ENCODE results near the gene C1orf210. TPM values are rescaled to one million over a fixed set of nuclear protein-coding genes. Genes with fewer than 3 reads are reported as not detected.

The C1orf210 gene
- total RNA-seq, 3 donors from 2014 or later = not detected

DNA sequence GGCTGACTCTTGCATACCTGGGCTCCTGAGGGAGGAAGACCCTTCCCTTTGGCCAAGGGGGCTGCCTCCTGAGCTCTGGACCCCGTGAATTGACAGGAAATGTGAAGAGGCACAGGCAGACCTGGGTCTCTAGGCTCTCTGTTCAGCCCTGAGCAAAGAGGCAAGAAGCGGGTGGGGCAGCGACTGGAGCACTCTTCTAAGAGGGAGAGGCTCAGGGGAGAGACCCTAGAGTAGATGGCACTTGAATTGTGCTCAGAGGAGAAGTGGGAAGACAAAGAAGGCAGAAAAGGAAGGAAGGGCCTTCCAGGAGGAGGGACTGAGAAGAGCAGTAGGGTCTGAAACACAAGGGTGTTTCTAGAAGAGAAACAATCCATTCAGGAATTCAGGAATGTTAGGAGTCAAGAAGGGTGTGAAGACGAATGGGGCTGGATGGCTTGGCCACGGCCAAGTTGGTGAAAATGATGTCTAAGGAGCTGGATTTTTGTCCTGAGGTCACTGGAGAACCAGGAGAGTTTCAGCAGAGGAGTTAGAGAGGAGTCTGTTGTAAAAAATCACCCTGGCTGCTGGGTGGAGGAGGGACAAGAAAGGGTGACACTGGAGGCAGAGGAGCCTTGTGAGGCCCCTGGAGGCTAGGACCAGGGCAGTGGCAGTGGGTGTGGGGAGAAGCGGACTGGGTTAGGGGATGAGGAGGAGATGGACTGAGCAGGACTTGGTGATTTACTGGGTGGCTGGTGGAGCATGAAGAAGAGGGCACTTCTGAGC lies 20.7 kb upstream of the C1orf210 start:
- ATAC-seq (no peak), DNase-seq (no peak)
- H3K9me3 Mint-ChIP-seq = no peaks in the 10 kb centered on the region
- no peaks in the 10 kb centered on the region for H3K36me3 Mint-ChIP-seq (ENCODE audit: insufficient read depth)
- peaks cover 2% of the 10 kb centered on the region for H3K27me3 Mint-ChIP-seq (ENCODE audit: low read depth)
- no peaks in the 10 kb centered on the region for H3K4me1 Mint-ChIP-seq (ENCODE audit: low read depth)
- no peak overlapping the region for H3K4me3 Mint-ChIP-seq

DNA sequence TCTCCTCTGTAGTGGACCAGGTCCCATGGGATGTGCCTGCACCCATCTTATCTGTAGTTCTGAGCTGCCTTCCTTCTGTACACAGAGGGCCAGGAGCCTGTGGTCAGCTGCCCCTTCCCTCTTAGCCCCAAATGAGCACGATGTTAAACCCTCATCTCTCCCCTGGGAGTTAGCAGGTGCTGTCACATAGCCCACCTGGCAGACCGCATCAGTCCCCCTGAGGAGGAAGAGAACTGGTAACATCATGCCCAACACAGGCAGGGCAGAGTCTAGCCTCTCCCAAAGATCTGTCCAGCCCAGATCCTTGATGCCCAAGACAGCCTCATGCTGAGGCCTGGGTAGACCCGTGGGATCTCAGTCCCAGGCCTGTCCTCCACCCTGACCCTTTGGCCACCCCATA lies 20.1 kb upstream of the C1orf210 start:
- DNase-seq = no peak
- no peak for ATAC-seq
- no peaks in the 10 kb centered on the region for H3K36me3 Mint-ChIP-seq (ENCODE audit: insufficient read depth)
- no peak overlapping the region for H3K4me3 Mint-ChIP-seq
- no peaks in the 10 kb centered on the region for H3K9me3 Mint-ChIP-seq
- H3K4me1 Mint-ChIP-seq (ENCODE audit: low read depth) = no peaks in the 10 kb centered on the region
- H3K27me3 Mint-ChIP-seq (ENCODE audit: low read depth) = peaks cover 2% of the 10 kb centered on the region

DNA sequence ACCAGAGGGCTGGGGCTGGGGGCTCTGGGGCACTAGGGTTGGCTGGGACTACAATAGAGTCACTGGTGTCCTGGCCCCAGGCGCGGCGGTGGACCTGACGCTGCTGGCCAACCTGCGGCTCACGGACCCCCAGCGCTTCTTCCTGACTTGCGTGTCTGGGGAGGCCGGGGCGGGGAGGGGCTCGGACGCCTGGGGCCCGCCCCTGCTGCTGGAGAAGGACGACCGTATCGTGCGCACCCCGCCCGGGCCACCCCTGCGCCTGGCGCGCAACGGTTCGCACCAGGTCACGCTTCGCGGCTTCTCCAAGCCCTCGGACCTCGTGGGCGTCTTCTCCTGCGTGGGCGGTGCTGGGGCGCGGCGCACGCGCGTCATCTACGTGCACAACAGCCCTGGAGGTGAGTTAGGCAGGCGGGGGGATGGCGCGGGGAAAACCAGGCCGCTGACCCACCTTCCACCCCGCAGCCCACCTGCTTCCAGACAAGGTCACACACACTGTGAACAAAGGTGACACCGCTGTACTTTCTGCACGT lies 19.5 kb upstream of the C1orf210 start:
- DNase-seq (no peak), ATAC-seq (no peak)
- Mint-ChIP-seq H3K9me3 (no peaks in the 10 kb centered on the region), H3K27me3 (ENCODE audit: low read depth) (peaks cover 2% of the 10 kb centered on the region), H3K4me3 (no peak overlapping the region), H3K36me3 (ENCODE audit: insufficient read depth) (no peaks in the 10 kb centered on the region), H3K4me1 (ENCODE audit: low read depth) (no peaks in the 10 kb centered on the region)

DNA sequence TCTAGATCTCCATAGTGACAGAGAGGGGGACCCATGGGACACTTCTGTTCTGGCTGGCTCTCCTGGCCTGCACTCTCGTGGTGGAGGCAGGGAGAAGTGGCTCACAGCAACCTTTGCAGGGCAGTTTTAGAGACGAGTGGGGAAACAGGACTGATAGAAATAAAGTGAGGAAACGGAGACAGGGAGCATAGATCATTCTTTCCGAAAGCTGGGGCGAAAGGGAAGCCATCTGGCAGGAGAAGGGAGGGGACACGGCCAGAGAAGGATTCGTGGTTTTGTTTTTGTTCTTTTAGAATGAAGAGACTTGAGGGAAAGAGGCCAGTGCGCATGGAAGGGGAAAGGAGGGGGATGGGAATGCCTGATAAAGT lies 18.9 kb upstream of the C1orf210 start:
- no peaks in the 10 kb centered on the region for H3K36me3 Mint-ChIP-seq (ENCODE audit: insufficient read depth)
- ATAC-seq = no peak
- no peaks in the 10 kb centered on the region for H3K4me1 Mint-ChIP-seq (ENCODE audit: low read depth)
- no peaks in the 10 kb centered on the region for H3K9me3 Mint-ChIP-seq
- H3K27me3 Mint-ChIP-seq (ENCODE audit: low read depth) = peaks cover 2% of the 10 kb centered on the region
- H3K4me3 Mint-ChIP-seq = no peak overlapping the region
- DNase-seq = no peak

DNA sequence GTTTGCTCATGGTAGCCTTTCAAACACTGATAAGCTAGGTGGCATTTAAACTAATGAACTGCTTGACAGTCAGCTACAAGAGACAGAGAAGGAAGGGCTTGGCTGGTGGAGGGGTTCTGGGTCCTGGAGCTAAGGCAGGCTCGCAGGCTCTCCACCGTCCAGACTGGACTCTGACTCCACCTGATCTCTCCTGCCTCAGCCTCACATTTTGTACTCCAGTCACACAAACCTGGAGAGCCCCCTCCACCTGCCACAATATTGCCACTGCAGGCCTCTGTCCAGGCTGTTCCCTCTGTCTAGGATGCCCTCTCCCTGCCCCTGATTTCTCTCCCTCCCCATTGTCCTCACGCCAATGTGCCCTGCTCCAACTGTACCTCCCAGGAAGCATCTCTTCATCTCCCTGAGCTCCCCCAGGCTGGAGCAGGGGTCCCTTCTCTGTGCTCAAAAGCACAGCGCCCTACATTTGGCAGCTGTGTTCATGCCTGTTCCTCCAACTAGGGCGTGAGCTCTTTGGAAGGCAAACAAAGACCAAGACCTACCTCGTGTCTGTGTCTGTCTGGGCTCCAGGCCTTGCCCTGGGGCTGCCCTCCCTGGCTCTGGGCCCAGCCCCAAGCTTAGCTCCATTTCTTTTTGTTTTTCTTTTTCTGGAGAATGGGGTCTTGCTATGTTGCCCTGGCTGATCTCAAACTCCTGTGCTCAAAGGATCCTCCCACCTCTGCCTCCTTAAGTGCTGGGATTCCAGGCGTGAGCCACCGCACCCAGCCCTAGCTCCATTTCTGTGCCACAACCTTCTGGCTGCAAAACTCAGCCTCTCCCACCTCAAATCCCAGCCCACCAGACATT lies 18.3 kb upstream of the C1orf210 start:
- Mint-ChIP-seq H3K9me3 (no peaks in the 10 kb centered on the region), H3K4me1 (ENCODE audit: low read depth) (no peaks in the 10 kb centered on the region), H3K27me3 (ENCODE audit: low read depth) (peaks cover 2% of the 10 kb centered on the region), H3K4me3 (no peak overlapping the region), H3K36me3 (ENCODE audit: insufficient read depth) (no peaks in the 10 kb centered on the region)
- ATAC-seq = no peak
- DNase-seq = no peak

DNA sequence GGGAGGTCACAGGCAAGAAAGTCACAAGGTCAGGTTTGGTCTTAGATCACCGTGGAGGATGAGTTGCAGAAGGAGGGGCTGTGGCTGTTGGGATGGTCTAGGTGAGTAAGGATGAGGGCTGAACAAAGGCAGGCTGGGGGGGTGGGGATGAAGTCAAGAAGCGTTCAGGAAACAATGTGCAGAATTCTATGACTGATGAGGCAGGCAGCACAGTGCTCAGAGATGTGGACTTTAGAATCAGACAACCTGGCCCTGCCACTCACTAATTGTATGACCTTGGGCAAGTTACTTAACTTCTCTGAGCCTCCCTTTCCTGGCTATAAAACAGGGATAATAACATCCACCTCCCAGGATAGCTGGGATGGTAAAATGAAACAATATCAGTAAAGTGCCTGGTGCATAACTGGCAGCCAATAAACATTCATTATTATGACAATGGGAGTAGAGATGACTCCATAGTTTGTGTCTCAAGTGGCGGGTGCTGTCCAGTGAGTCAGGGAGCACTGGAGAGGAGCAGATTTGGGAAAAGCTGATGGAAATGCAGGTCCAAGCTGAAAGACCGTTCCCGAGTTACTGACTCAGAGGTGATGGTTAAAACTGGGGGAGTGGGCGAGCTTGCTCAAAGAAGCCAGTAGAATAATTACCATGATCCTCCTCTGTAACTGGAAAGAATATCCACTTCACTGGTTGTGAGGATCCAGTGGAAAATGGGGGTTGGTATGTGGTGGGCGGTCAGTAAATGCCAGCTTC lies 17.5 kb upstream of the C1orf210 start:
- no peak for DNase-seq
- no peak for ATAC-seq
- Mint-ChIP-seq H3K36me3 (ENCODE audit: insufficient read depth) (no peaks in the 10 kb centered on the region), H3K9me3 (no peaks in the 10 kb centered on the region), H3K4me3 (no peak overlapping the region), H3K27me3 (ENCODE audit: low read depth) (peaks cover 2% of the 10 kb centered on the region), H3K4me1 (ENCODE audit: low read depth) (no peaks in the 10 kb centered on the region)

DNA sequence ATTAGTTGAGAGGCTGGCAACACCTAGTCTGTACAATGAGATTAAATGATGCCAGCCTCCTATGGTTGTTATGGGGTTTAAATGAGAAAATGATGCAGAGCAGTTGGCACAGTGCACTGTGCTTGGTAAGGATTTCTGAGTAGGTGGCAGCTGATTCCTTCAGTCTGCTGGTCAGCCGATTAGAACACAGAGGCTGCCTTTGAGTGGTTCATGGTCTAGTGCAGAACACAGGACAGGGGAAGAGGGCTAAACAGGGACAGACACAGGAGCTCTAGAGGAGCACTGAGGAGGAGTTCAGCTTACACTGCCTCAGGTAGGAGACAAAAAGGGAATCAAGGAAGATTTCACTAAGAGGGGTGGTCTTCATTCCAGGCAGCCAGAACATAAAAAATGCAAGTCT lies 16.8 kb upstream of the C1orf210 start:
- no peak for ATAC-seq
- Mint-ChIP-seq H3K27me3 (ENCODE audit: low read depth) (peaks cover 2% of the 10 kb centered on the region), H3K36me3 (ENCODE audit: insufficient read depth) (no peaks in the 10 kb centered on the region), H3K4me3 (no peak overlapping the region), H3K4me1 (ENCODE audit: low read depth) (no peaks in the 10 kb centered on the region), H3K9me3 (no peaks in the 10 kb centered on the region)
- no peak for DNase-seq

DNA sequence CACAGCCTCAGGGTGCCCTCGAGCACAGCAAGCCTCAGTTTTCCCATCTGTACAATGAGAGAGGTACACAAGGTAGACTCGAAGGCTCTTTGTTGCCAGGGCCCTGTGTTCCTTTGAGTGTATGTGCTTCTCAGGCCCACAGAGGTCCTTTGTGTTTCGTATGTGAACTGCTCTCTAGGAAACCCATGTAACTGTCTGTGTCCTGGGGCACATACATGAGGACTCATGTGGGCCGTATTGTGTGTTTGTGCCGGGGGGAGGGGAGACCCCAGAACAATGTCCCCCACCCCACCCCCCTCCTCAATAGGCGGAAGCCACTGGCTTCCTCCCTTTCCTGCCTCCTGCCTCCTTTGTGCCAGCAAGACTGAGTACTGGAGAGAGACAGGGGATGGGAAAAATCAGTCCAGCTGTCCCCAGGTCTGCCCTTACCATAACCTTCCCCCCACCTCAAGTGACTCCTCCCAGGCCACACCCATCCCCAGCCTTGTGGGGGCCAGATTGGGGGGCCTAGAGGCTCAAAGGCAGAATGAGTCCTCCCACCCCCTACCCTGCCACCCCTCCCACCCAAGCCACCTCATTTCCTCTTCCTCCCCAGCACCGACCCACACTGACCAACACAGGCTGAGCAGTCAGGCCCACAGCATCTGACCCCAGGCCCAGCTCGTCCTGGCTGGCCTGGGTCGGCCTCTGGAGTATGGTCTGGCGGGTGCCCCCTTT lies 15.2 kb upstream of the C1orf210 start, which contains the start of gene TIE1:
TSS of gene TIE1 (plus strand) at position 605 of the 717 bp plus-strand sequence. CDS start at position 695, 90 bp downstream.
- DNase-seq (no peak), ATAC-seq (no peak)
- Mint-ChIP-seq H3K9me3 (no peaks in the 10 kb centered on the region), H3K4me3 (no peak within 1 kb of the TSS), H3K36me3 (ENCODE audit: insufficient read depth) (no peaks in the 10 kb centered on the region), H3K27me3 (ENCODE audit: low read depth) (peaks cover 2% of the 10 kb centered on the region), H3K4me1 (ENCODE audit: low read depth) (peaks cover 9% of the 10 kb centered on the region)

DNA sequence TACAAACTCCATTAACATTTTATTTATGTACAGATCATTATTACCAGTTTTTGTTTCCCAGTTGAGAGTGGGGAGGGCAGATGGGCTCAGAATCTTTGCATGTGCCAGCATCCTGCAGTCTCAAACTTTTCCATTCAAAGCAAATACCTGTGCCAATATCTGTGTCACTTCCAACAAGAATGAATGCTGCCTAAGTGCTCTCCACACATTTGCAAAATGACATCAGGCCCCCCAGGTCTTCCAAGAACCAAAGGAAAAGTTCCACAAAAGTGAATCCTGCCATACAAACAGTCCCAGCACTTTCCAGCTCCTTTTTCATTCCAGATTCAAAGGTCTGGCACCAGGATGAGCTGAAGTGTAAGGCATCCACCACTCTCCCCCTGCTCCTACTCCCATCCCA lies 13.7 kb upstream of the C1orf210 start:
- DNase-seq (no peak), ATAC-seq (no peak)
- peaks cover 15% of the 10 kb centered on the region for H3K4me1 Mint-ChIP-seq (ENCODE audit: low read depth)
- no peaks in the 10 kb centered on the region for H3K9me3 Mint-ChIP-seq
- H3K4me3 Mint-ChIP-seq = no peak overlapping the region
- H3K36me3 Mint-ChIP-seq (ENCODE audit: insufficient read depth) = no peaks in the 10 kb centered on the region
- no peaks in the 10 kb centered on the region for H3K27me3 Mint-ChIP-seq (ENCODE audit: low read depth)

DNA sequence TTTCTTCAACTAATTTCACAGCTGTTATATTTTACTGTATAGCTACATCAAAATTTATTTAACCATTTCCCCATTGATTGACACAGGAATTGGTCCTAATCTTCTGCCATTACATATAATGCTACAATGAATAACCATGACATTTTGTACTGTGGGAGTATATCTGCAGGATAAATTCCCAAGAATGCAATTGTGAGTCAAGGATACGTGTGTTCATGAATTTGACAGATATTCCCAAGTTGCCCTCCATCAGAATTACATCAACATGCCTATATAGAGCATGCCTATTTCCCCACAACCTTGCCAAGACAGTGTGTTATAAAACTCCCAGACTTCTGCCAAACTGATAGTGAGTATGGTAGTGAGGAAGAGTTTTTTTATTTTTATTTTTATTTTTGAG lies 12.7 kb upstream of the C1orf210 start:
- ATAC-seq (no peak), DNase-seq (no peak)
- Mint-ChIP-seq H3K27me3 (ENCODE audit: low read depth) (no peaks in the 10 kb centered on the region), H3K9me3 (no peaks in the 10 kb centered on the region), H3K4me3 (no peak overlapping the region), H3K4me1 (ENCODE audit: low read depth) (peaks cover 15% of the 10 kb centered on the region), H3K36me3 (ENCODE audit: insufficient read depth) (no peaks in the 10 kb centered on the region)

DNA sequence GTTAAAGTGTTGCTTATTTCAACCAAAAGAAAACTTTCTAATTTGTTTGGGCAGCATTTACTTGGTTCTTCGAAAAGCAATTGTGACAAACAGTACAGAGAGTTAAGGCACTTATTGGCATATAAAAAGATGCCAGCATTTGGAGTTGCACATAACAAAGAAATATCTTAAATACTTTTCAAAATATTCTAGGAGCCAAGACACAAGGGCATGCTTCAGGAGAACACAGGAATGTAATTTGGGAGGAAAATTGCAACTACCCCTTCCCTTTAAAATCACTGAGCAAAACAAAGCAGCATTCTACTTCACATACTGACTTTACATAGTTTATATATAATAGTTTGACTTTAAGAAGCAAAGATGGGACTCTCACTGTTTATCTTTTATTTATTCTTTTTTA lies 10.8 kb upstream of the C1orf210 start:
- peaks cover 15% of the 10 kb centered on the region for H3K4me1 Mint-ChIP-seq (ENCODE audit: low read depth)
- H3K9me3 Mint-ChIP-seq = no peaks in the 10 kb centered on the region
- DNase-seq = no peak
- H3K4me3 Mint-ChIP-seq = no peak overlapping the region
- H3K36me3 Mint-ChIP-seq (ENCODE audit: insufficient read depth) = no peaks in the 10 kb centered on the region
- H3K27me3 Mint-ChIP-seq (ENCODE audit: low read depth) = no peaks in the 10 kb centered on the region
- no peak for ATAC-seq

DNA sequence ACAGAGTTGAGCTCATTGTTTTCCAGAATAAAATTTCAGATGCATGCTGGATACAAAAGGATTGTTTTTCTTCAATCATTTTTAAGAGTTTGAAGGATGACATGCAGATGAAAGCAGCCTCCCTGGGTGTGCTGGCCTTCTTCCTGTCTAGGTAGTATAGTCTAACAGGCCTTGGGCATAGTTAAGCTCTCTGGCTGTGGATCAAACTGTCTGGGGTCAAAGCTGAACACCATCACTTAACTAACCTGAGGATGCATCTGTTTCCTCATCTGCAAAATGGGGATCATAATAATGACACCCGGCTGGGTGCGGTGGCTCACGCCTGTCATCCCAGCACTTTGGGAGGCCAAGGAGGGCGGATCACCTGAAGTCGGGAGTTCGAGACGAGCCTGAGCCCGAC lies 9.4 kb upstream of the C1orf210 start:
- no peaks in the 10 kb centered on the region for H3K36me3 Mint-ChIP-seq (ENCODE audit: insufficient read depth)
- no peaks in the 10 kb centered on the region for H3K9me3 Mint-ChIP-seq
- DNase-seq (no peak), ATAC-seq (no peak)
- H3K27me3 Mint-ChIP-seq (ENCODE audit: low read depth) = no peaks in the 10 kb centered on the region
- H3K4me1 Mint-ChIP-seq (ENCODE audit: low read depth) = peaks cover 15% of the 10 kb centered on the region
- no peak overlapping the region for H3K4me3 Mint-ChIP-seq

DNA sequence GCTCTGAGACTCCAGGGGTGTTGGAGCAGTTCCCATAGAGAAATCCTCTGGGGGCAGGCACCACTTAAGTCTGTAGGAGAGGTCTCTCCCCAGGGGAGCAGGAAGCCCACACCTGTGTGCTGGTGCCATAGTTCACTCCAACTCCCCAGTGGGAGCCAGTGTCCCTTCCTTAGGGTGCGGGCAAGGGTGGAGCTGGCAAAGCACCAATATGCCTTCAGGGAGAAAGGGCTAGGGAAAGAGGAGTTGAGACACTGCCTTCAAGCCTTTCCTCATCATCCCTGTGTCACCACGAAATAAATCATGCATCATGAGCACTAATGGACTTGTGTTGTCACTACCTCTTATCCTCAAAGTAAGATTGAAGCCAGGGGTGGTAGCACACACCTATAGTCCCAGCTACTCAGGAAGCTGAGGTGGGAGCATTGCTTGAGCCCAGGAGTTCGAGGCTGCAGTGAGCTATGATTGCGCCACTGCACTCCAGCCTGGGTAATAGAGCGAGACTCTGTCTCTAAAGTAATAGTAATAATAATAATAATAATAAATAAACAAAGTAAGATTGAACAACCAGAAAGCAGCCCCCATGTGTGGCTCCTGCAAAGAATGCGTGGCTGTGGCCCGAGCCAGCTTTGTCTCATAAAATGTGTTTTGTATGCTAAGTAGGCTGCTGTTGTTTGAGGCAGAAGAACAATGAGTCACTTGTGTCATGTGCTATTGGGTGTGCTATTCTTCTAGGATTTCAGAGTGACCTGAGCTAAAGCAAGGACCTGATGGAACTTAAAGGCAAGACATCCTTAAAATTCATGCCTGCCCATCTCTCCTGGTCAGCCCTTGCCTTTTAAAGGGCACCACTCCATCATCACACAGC lies 8.7 kb upstream of the C1orf210 start:
- no peak for DNase-seq
- H3K4me1 Mint-ChIP-seq (ENCODE audit: low read depth) = peaks cover 15% of the 10 kb centered on the region
- no peaks in the 10 kb centered on the region for H3K27me3 Mint-ChIP-seq (ENCODE audit: low read depth)
- H3K36me3 Mint-ChIP-seq (ENCODE audit: insufficient read depth) = no peaks in the 10 kb centered on the region
- H3K4me3 Mint-ChIP-seq = no peak overlapping the region
- no peaks in the 10 kb centered on the region for H3K9me3 Mint-ChIP-seq
- no peak for ATAC-seq
